AG09319 (cell line): ENCODE data around the gene OR51B2.
A peak's percentile ranks its signal among the peaks of the same experiment; 100 is the strongest.
"Not testable (repeated sequence)": the region's sequence is repeated elsewhere in the genome, so short reads cannot be mapped to it uniquely, and the experiment has no call there.

ENCODE experiments used
- DNase-seq: peaks from one replicate; pipeline ENCODE4 v3.0.0-alpha.2; 2010; ENCODE audit warnings: low read depth; ENCODE audit errors: extremely low read depth
- CTCF ChIP-seq: IDR thresholded peaks from 2 replicates; pipeline ENCODE4 v1.5.1; 2011; ENCODE audit warnings: low read depth, mild to moderate bottlenecking, inconsistent platforms, low read length, moderate library complexity

OR51B2 gene

GRCh38 chr11:5324197-5324596 is at the start of gene OR51B2:
TSS of gene OR51B2 (minus strand) at chr11:5324297. CDS start at chr11:5324297, 0 bp downstream.
- TF ChIP-seq CTCF, result no peak
- DNase-seq, result no peak

GRCh38 chr11:5369789-5370188 is 45.7 kb upstream of the OR51B2 start:
- peak; percentile 55 for TF ChIP-seq CTCF
- DNase-seq, result no peak

GRCh38 chr11:5368502-5369043 is 44.5 kb upstream of the OR51B2 start:
- no peak for TF ChIP-seq CTCF
- no peak for DNase-seq

GRCh38 chr11:5367448-5368074 is 43.5 kb upstream of the OR51B2 start:
- DNase-seq, result no peak
- no peak for TF ChIP-seq CTCF

- no peak for DNase-seq
- no peak for TF ChIP-seq CTCF
Measured at GRCh38 chr11:5366856-5367255, 42.8 kb upstream of the OR51B2 start.

GRCh38 chr11:5366365-5366764 is 42.3 kb upstream of the OR51B2 start:
- not testable (repeated sequence) for DNase-seq

- TF ChIP-seq CTCF, result no peak
- DNase-seq, result no peak
Measured at GRCh38 chr11:5364214-5364613, 40.1 kb upstream of the OR51B2 start.

GRCh38 chr11:5363679-5364078 is 39.6 kb upstream of the OR51B2 start:
- no peak for DNase-seq
- no peak for TF ChIP-seq CTCF
